T-cell (primary cell): ENCODE data around the gene GPR143. TPM values are rescaled to one million over a fixed set of nuclear protein-coding genes. Genes with fewer than 3 reads are reported as not detected.
A peak's percentile ranks its signal among the peaks of the same experiment; 100 is the strongest.
"Not testable (repeated sequence)": the region's sequence is repeated elsewhere in the genome, so short reads cannot be mapped to it uniquely, and the experiment has no call there.

Experiments
- ATAC-seq, 4 experiments: fragments of 200-7000 bp in 3 of 4; fragments of 150-1000 bp in 1 of 4; cut with Tn5 transposase; replicated peaks in 1 of 4; 1 replicate in 3 of 4; 2 replicates in 1 of 4; pipeline ENCODE4 v1.10.0; 2021; ENCODE audit warnings: moderate library complexity in 3 of 4, mild to moderate bottlenecking in 2 of 4, moderate number of reproducible peaks in 1 of 4
- CTCF ChIA-PET, 2 donors: fragments of 300-600 bp; sonication (Branson Sonifier 250); formaldehyde crosslinking; loops; one replicate each; lab custom pipeline; 2022; ENCODE audit warnings: antibody characterized with exemption in 2 of 2; lab: Charles Lee
- POLR2A ChIA-PET, 2 donors: fragments of 300-600 bp; sonication (Branson Sonifier 250); formaldehyde crosslinking; loops; one replicate each; lab custom pipeline; 2022; ENCODE audit warnings: antibody characterized with exemption in 2 of 2; lab: Charles Lee
- DNase-seq, 35 experiments: peaks; one replicate each; pipeline versions ENCODE4 v3.0.0 to v3.0.0-alpha.2; 2013 to 2023
- H3K27ac ChIP-seq: one replicate; pipeline ENCODE4 v1.5.1; 2013; ENCODE audit warnings: low read length
- H3K27me3 ChIP-seq, 2 experiments: replicated peaks in 1 of 2; 1 replicate in 1 of 2; 2 replicates in 1 of 2; pipeline versions ENCODE4 v1.6.1 to v1.7.0; 2013; ENCODE audit warnings: low read length in 1 of 2, mixed read lengths in 1 of 2; ENCODE audit not compliant: control insufficient read depth in 2 of 2, insufficient read depth in 2 of 2; ENCODE audit errors: extremely low read depth in 1 of 2
- H3K36me3 ChIP-seq, 2 donors: 1 replicate in 1 of 2; 2 replicates in 1 of 2; pipeline versions ENCODE4 v1.6.1 to v1.7.0; 2013; ENCODE audit warnings: low read length in 1 of 2; ENCODE audit not compliant: control insufficient read depth in 2 of 2, insufficient read depth in 1 of 2; ENCODE audit errors: extremely low read depth in 1 of 2
- H3K4me1 ChIP-seq, 2 experiments: 1 replicate in 1 of 2; 2 replicates in 1 of 2; pipeline versions ENCODE4 v1.6.1 to v1.7.0; 2013; ENCODE audit warnings: low read length in 2 of 2, mixed read lengths in 1 of 2; ENCODE audit not compliant: insufficient read depth in 2 of 2, control insufficient read depth in 1 of 2; ENCODE audit errors: extremely low read depth in 1 of 2
- H3K4me3 ChIP-seq, 2 donors: 1 replicate in 1 of 2; 2 replicates in 1 of 2; pipeline versions ENCODE4 v1.5.1 to v1.7.0; 2013; ENCODE audit warnings: mild to moderate bottlenecking in 2 of 2, low read length in 1 of 2, moderate library complexity in 1 of 2; ENCODE audit not compliant: control insufficient read depth in 1 of 2; ENCODE audit errors: extremely low read depth in 1 of 2
- H3K9me3 ChIP-seq: 2 replicates; pipeline ENCODE4 v1.7.0; 2013
- H3K27ac Mint-ChIP-seq, 2 donors: one replicate each; pipeline ENCODE4 v1.8.0; 2020 to 2021; ENCODE audit warnings: mild to moderate bottlenecking in 2 of 2, mixed read lengths in 2 of 2
- H3K27me3 Mint-ChIP-seq, 2 donors: one replicate each; pipeline ENCODE4 v1.8.0; 2021 to 2022; ENCODE audit warnings: mixed read lengths in 2 of 2
- H3K36me3 Mint-ChIP-seq: one replicate; pipeline ENCODE4 v1.8.0; 2021; ENCODE audit warnings: mixed read lengths
- H3K4me1 Mint-ChIP-seq, 3 donors: one replicate each; pipeline ENCODE4 v1.8.0; 2020 to 2022; ENCODE audit warnings: mixed read lengths in 3 of 3, mild to moderate bottlenecking in 1 of 3
- H3K4me3 Mint-ChIP-seq, 3 donors: one replicate each; pipeline ENCODE4 v1.8.0; 2020 to 2022; ENCODE audit warnings: mild to moderate bottlenecking in 3 of 3, mixed read lengths in 3 of 3, moderate library complexity in 3 of 3
- H3K9me3 Mint-ChIP-seq, 3 donors: one replicate each; pipeline ENCODE4 v1.8.0; 2020 to 2022; ENCODE audit warnings: mixed read lengths in 3 of 3
- WGBS: methylation state at CpG from one replicate; pipeline ENCODE4 v1.1.5; 2013; ENCODE audit warnings: missing lambda C conversion rate; ENCODE audit not compliant: insufficient coverage; 5-methylcytosine and 5-hydroxymethylcytosine counted together
- total RNA-seq, 35 experiments: library from RNA in 6 of 35; stranded (reverse) in 6 of 35; fragments of 120-200 nt in 1 of 35; gene quantifications; one replicate each; pipeline versions ENCODE4 v1.2.1 to v1.2.4 and lab custom pipeline; 2013 to 2026

The GPR143 gene
- total RNA-seq, 5 donors from 2014 or later (not counting 1 experiment from before 2014, with no cell fraction given), result not detected

GRCh38 chrX:9775930-9776329 is 10.3 kb upstream of the GPR143 start:
- DNase-seq, result no peak
- POLR2A ChIA-PET, result no interaction called here
- Mint-ChIP-seq H3K27ac (no peak overlapping the region), H3K4me1 (no peaks in the 10 kb centered on the region), H3K27me3 (peaks cover 7 to 27% of the 10 kb centered on the region in 2 donors), H3K4me3 (no peak overlapping the region), H3K36me3 (no peaks in the 10 kb centered on the region), H3K9me3 (no peaks in the 10 kb centered on the region)
- CTCF ChIA-PET, result interaction anchor here in 1 of 2 donors (0.6 kb wide), 1 partner anchor 954 kb away, joined by 3 read pairs; no protein-coding TSS in a partner anchor
- WGBS, result 5% methylated on average over 4 of the region's 8 CpGs
- ATAC-seq, result no peak
- no peaks in the 10 kb centered on the region for H3K4me1 ChIP-seq
- no peak overlapping the region for H3K27ac ChIP-seq
- peaks cover 0 to 13% of the 10 kb centered on the region in 2 experiments for H3K27me3 ChIP-seq
- no peaks in the 10 kb centered on the region for H3K9me3 ChIP-seq
- no peak overlapping the region for H3K4me3 ChIP-seq
- H3K36me3 ChIP-seq, result no peaks in the 10 kb centered on the region

GRCh38 chrX:9772943-9773342 is 7.3 kb upstream of the GPR143 start:
- Mint-ChIP-seq H3K4me3 (no peak overlapping the region), H3K4me1 (no peaks in the 10 kb centered on the region)
- ATAC-seq, result no peak

GRCh38 chrX:9770319-9770718 is 4.7 kb upstream of the GPR143 start:
- no peak for ATAC-seq
- ChIA-PET CTCF (no interaction called here), POLR2A (no interaction called here)
- WGBS, result no CpG with 5 or more reads among the region's 1 CpG
- Histone ChIP-seq H3K9me3 (no peaks in the 10 kb centered on the region), H3K4me1 (no peaks in the 10 kb centered on the region), H3K36me3 (no peaks in the 10 kb centered on the region), H3K27ac (no peak overlapping the region), H3K27me3 (peaks cover 3 to 9% of the 10 kb centered on the region in 2 experiments), H3K4me3 (no peak overlapping the region)
- Mint-ChIP-seq H3K27ac (no peak overlapping the region), H3K36me3 (no peaks in the 10 kb centered on the region), H3K27me3 (peaks cover 15 to 17% of the 10 kb centered on the region in 2 donors), H3K9me3 (no peaks in the 10 kb centered on the region), H3K4me3 (no peak overlapping the region), H3K4me1 (no peaks in the 10 kb centered on the region)
- no peak for DNase-seq

More at GRCh38 chrX:9772943-9773342, 7.3 kb upstream of the GPR143 start:
- no peaks in the 10 kb centered on the region for H3K9me3 Mint-ChIP-seq
- Histone ChIP-seq H3K27me3 (peaks cover 0 to 14% of the 10 kb centered on the region in 2 experiments), H3K36me3 (no peaks in the 10 kb centered on the region), H3K27ac (no peak overlapping the region), H3K9me3 (no peaks in the 10 kb centered on the region), H3K4me3 (no peak overlapping the region), H3K4me1 (no peaks in the 10 kb centered on the region)
- WGBS, result no CpG with 5 or more reads among the region's 6 CpGs
- CTCF ChIA-PET, result no interaction called here
- no peaks in the 10 kb centered on the region for H3K36me3 Mint-ChIP-seq
- no peak for DNase-seq
- H3K27me3 Mint-ChIP-seq, result peaks cover 10 to 15% of the 10 kb centered on the region in 2 donors
- no peak overlapping the region for H3K27ac Mint-ChIP-seq
- POLR2A ChIA-PET, result interaction anchor here in 1 of 2 donors (0.6 kb wide), 1 partner anchor 17 kb away, joined by 9 read pairs; no protein-coding TSS in a partner anchor

GRCh38 chrX:9768321-9768839 is 2.7 kb upstream of the GPR143 start:
- no CpG with 5 or more reads among the region's 5 CpGs for WGBS
- H3K27ac Mint-ChIP-seq, H3K9me3 ChIP-seq, H3K27ac ChIP-seq, POLR2A ChIA-PET, ATAC-seq, CTCF ChIA-PET, H3K36me3 Mint-ChIP-seq, DNase-seq, H3K4me1 ChIP-seq, H3K4me1 Mint-ChIP-seq, H3K4me3 ChIP-seq, H3K9me3 Mint-ChIP-seq, H3K36me3 ChIP-seq, H3K4me3 Mint-ChIP-seq: not testable (repeated sequence)
- peaks cover 10 to 16% of the 10 kb centered on the region in 2 donors for H3K27me3 Mint-ChIP-seq
- peaks cover 3 to 14% of the 10 kb centered on the region in 2 experiments for H3K27me3 ChIP-seq

- Histone ChIP-seq H3K9me3 (no peaks in the 10 kb centered on the region), H3K4me3 (no peak overlapping the region), H3K27ac (no peak overlapping the region), H3K27me3 (peaks cover 3 to 21% of the 10 kb centered on the region in 2 experiments), H3K36me3 (no peaks in the 10 kb centered on the region), H3K4me1 (no peaks in the 10 kb centered on the region)
- ChIA-PET POLR2A (no interaction called here), CTCF (no interaction called here)
- peaks cover 13 to 18% of the 10 kb centered on the region in 2 donors for H3K27me3 Mint-ChIP-seq
- no peak for DNase-seq
- H3K4me3 Mint-ChIP-seq, result no peak overlapping the region
- no peak overlapping the region for H3K27ac Mint-ChIP-seq
- no peaks in the 10 kb centered on the region for H3K4me1 Mint-ChIP-seq
- no peaks in the 10 kb centered on the region for H3K9me3 Mint-ChIP-seq
- no peaks in the 10 kb centered on the region for H3K36me3 Mint-ChIP-seq
- ATAC-seq, result no peak
- WGBS, result 20% methylated on average over 1 of the region's 6 CpGs
These were observed 1.7 kb upstream of the GPR143 start for GRCh38 chrX:9767375-9767774.

GRCh38 chrX:9765072-9765736 is 443 bp downstream of the GPR143 start:
- Histone ChIP-seq H3K27me3 (peaks cover 3 to 15% of the 10 kb centered on the region in 2 experiments), H3K9me3 (no peaks in the 10 kb centered on the region), H3K36me3 (no peaks in the 10 kb centered on the region), H3K4me3 (peak overlapping the region in 1 of 2 donors; percentile 6), H3K27ac (no peak overlapping the region), H3K4me1 (no peaks in the 10 kb centered on the region)
- peaks cover 9 to 18% of the 10 kb centered on the region in 2 donors for H3K27me3 Mint-ChIP-seq
- H3K36me3 Mint-ChIP-seq, result no peaks in the 10 kb centered on the region
- no peak overlapping the region for H3K27ac Mint-ChIP-seq
- CTCF ChIA-PET, result no interaction called here
- WGBS, result 11% methylated on average over 60 of the region's 67 CpGs
- ATAC-seq (no peak), DNase-seq (no peak)
- H3K9me3 Mint-ChIP-seq, result no peaks in the 10 kb centered on the region
- H3K4me3 Mint-ChIP-seq, result no peak overlapping the region
- POLR2A ChIA-PET, result no interaction called here
- H3K4me1 Mint-ChIP-seq, result no peaks in the 10 kb centered on the region
